T-helper 17 cell (primary cell): ENCODE measurements around the gene SSBP4. TPM values are rescaled to one million over a fixed set of nuclear protein-coding genes. Genes with fewer than 3 reads are reported as not detected.
A peak's percentile ranks its signal among the peaks of the same experiment; 100 is the strongest.
"Not testable (repeated sequence)": the region's sequence is repeated elsewhere in the genome, so short reads cannot be mapped to it uniquely, and the experiment has no call there.

Experiments used
- ATAC-seq: fragments of 150-1000 bp; cut with Tn5 transposase; 2 replicates; pipeline ENCODE4 v1.10.0; 2021; ENCODE audit warnings: mild to moderate bottlenecking, moderate library complexity
- DNase-seq, 3 donors: peaks; one replicate each; pipeline versions ENCODE4 v3.0.0 to v3.0.0-alpha.2; 2020 to 2021
- H3K9me3 ChIP-seq: one replicate; pipeline ENCODE4 v1.7.0; 2013; ENCODE audit warnings: low read length, mild to moderate bottlenecking; ENCODE audit not compliant: control insufficient read depth, poor library complexity, severe bottlenecking
- H3K27ac Mint-ChIP-seq: one replicate; pipeline ENCODE4 v1.8.0; 2022; ENCODE audit warnings: mild to moderate bottlenecking, moderate library complexity, mixed read lengths
- H3K27me3 Mint-ChIP-seq: one replicate; pipeline ENCODE4 v1.8.0; 2022; ENCODE audit warnings: mixed read lengths
- H3K36me3 Mint-ChIP-seq: one replicate; pipeline ENCODE4 v1.8.0; 2022; ENCODE audit warnings: low read depth, mixed read lengths
- H3K4me1 Mint-ChIP-seq: one replicate; pipeline ENCODE4 v1.8.0; 2022; ENCODE audit warnings: mild to moderate bottlenecking, mixed read lengths
- H3K4me3 Mint-ChIP-seq: one replicate; pipeline ENCODE4 v1.8.0; 2022; ENCODE audit warnings: mild to moderate bottlenecking, moderate library complexity, mixed read lengths
- total RNA-seq, 4 donors: library from RNA in 2 of 4; stranded (reverse) in 2 of 4; gene quantifications; one replicate each; pipeline ENCODE4 v1.2.3 and lab custom pipeline; 2022 to 2026

Gene SSBP4
- 100 to 1,000 TPM; 112 to 113 TPM for total RNA-seq
- 63.3 to 71.5 reads per million in 2 donors for total RNA-seq (lab: John Stamatoyannopoulos, UW)

- DNase-seq (peak; percentile 68 to 69 (median 68)), ATAC-seq (peak; percentile 64)
- no peaks in the 10 kb centered on the region for H3K36me3 Mint-ChIP-seq
- peak within 1 kb of the TSS; percentile 97 for H3K4me3 Mint-ChIP-seq
- H3K9me3 ChIP-seq, result no peaks in the 10 kb centered on the region
- H3K27ac Mint-ChIP-seq, result peak within 1 kb of the TSS; percentile 94
- peaks cover 68% of the 10 kb centered on the region for H3K4me1 Mint-ChIP-seq
- H3K27me3 Mint-ChIP-seq, result no peaks in the 10 kb centered on the region
Observed at GRCh38 chr19:18419195-18419698, at the start of gene SSBP4. TSS of gene SSBP4 (plus strand) at chr19:18419398. CDS start at chr19:18419649, 251 bp downstream.

- no peak for DNase-seq
- H3K9me3 ChIP-seq, result no peaks in the 10 kb centered on the region
- no peak for ATAC-seq
- Mint-ChIP-seq H3K4me1 (peaks cover 6% of the 10 kb centered on the region), H3K27me3 (peaks cover 7% of the 10 kb centered on the region), H3K36me3 (no peaks in the 10 kb centered on the region), H3K4me3 (no peak overlapping the region), H3K27ac (peak overlapping the region; percentile 61)
Observed at GRCh38 chr19:18373407-18373891, 45.7 kb upstream of the SSBP4 start.

GRCh38 chr19:18373892-18374629 is 45.1 kb upstream of the SSBP4 start:
- H3K27ac Mint-ChIP-seq, result peak overlapping the region; percentile 61
- DNase-seq, result no peak
- no peak overlapping the region for H3K4me3 Mint-ChIP-seq
- H3K27me3 Mint-ChIP-seq, result peaks cover 7% of the 10 kb centered on the region
- no peaks in the 10 kb centered on the region for H3K9me3 ChIP-seq
- peaks cover 6% of the 10 kb centered on the region for H3K4me1 Mint-ChIP-seq
- peak; percentile 79 for ATAC-seq
- no peaks in the 10 kb centered on the region for H3K36me3 Mint-ChIP-seq

- ATAC-seq (no peak), DNase-seq (no peak)
- H3K27ac Mint-ChIP-seq, result no peak overlapping the region
- peaks cover 6% of the 10 kb centered on the region for H3K4me1 Mint-ChIP-seq
- no peak overlapping the region for H3K4me3 Mint-ChIP-seq
- no peaks in the 10 kb centered on the region for H3K9me3 ChIP-seq
- no peaks in the 10 kb centered on the region for H3K36me3 Mint-ChIP-seq
- H3K27me3 Mint-ChIP-seq, result peaks cover 19% of the 10 kb centered on the region
Observed at GRCh38 chr19:18377026-18377425, 42.2 kb upstream of the SSBP4 start.

GRCh38 chr19:18379803-18380747 is 39.1 kb upstream of the SSBP4 start:
- H3K9me3 ChIP-seq, result no peaks in the 10 kb centered on the region
- DNase-seq, result no peak
- H3K36me3 Mint-ChIP-seq, result no peaks in the 10 kb centered on the region
- H3K27me3 Mint-ChIP-seq, result peaks cover 29% of the 10 kb centered on the region
- H3K4me1 Mint-ChIP-seq, result no peaks in the 10 kb centered on the region
- H3K27ac Mint-ChIP-seq, result no peak overlapping the region
- H3K4me3 Mint-ChIP-seq, result no peak overlapping the region
- no peak for ATAC-seq

- no peaks in the 10 kb centered on the region for H3K4me1 Mint-ChIP-seq
- ATAC-seq (no peak), DNase-seq (no peak)
- no peak overlapping the region for H3K4me3 Mint-ChIP-seq
- H3K27ac Mint-ChIP-seq, result no peak overlapping the region
- no peaks in the 10 kb centered on the region for H3K36me3 Mint-ChIP-seq
- H3K9me3 ChIP-seq, result no peaks in the 10 kb centered on the region
- H3K27me3 Mint-ChIP-seq, result peaks cover 37% of the 10 kb centered on the region
Observed at GRCh38 chr19:18380843-18381242, 38.4 kb upstream of the SSBP4 start.

- not testable (repeated sequence) for DNase-seq, ATAC-seq, H3K27ac Mint-ChIP-seq, H3K9me3 ChIP-seq, H3K4me3 Mint-ChIP-seq, H3K4me1 Mint-ChIP-seq, H3K36me3 Mint-ChIP-seq
- peaks cover 50% of the 10 kb centered on the region for H3K27me3 Mint-ChIP-seq
Observed at GRCh38 chr19:18383622-18384021, 35.6 kb upstream of the SSBP4 start.

GRCh38 chr19:18384775-18385174 is 34.4 kb upstream of the SSBP4 start:
- Mint-ChIP-seq H3K27ac (no peak overlapping the region), H3K36me3 (no peaks in the 10 kb centered on the region), H3K27me3 (peaks cover 46% of the 10 kb centered on the region), H3K4me1 (peaks cover 9% of the 10 kb centered on the region), H3K4me3 (no peak overlapping the region)
- no peak for ATAC-seq
- H3K9me3 ChIP-seq, result no peaks in the 10 kb centered on the region
- DNase-seq, result no peak

- H3K27me3 Mint-ChIP-seq, result peaks cover 46% of the 10 kb centered on the region
- no peak for ATAC-seq
- DNase-seq, result no peak
- peaks cover 9% of the 10 kb centered on the region for H3K4me1 Mint-ChIP-seq
- no peak overlapping the region for H3K27ac Mint-ChIP-seq
- H3K9me3 ChIP-seq, result no peaks in the 10 kb centered on the region
- H3K36me3 Mint-ChIP-seq, result no peaks in the 10 kb centered on the region
- H3K4me3 Mint-ChIP-seq, result no peak overlapping the region
Observed at GRCh38 chr19:18385359-18385674, 33.9 kb upstream of the SSBP4 start.

- DNase-seq (no peak), ATAC-seq (no peak)
- Mint-ChIP-seq H3K4me1 (peaks cover 9% of the 10 kb centered on the region), H3K27me3 (peaks cover 51% of the 10 kb centered on the region), H3K36me3 (no peaks in the 10 kb centered on the region), H3K4me3 (no peak within 1 kb of the TSS), H3K27ac (no peak within 1 kb of the TSS)
- no peaks in the 10 kb centered on the region for H3K9me3 ChIP-seq
Observed at GRCh38 chr19:18385675-18386542, 33.3 kb upstream of the SSBP4 start, which contains the start of gene GDF15. TSS of gene GDF15 (plus strand) at chr19:18386158. CDS start at chr19:18386190, 32 bp downstream.

GRCh38 chr19:18386543-18387271 is 32.5 kb upstream of the SSBP4 start:
- H3K4me3 Mint-ChIP-seq, result no peak overlapping the region
- no peak for ATAC-seq
- H3K4me1 Mint-ChIP-seq, result peaks cover 9% of the 10 kb centered on the region
- no peaks in the 10 kb centered on the region for H3K36me3 Mint-ChIP-seq
- no peak for DNase-seq
- H3K27ac Mint-ChIP-seq, result no peak overlapping the region
- peaks cover 53% of the 10 kb centered on the region for H3K27me3 Mint-ChIP-seq
- no peaks in the 10 kb centered on the region for H3K9me3 ChIP-seq
